Tibial nerve (tissue), 4 donors: ENCODE measurements around the gene LYPD6B. TPM values are rescaled to one million over a fixed set of nuclear protein-coding genes. Genes with fewer than 3 reads are reported as not detected.

Experiments
- DNase-seq, 2 donors: peaks; one replicate each; pipeline ENCODE4 v3.0.0-alpha.2; 2019; ENCODE audit warnings: low spot score in 2 of 2
- H3K27ac ChIP-seq, 4 donors: fragments of 200-600 bp; sonication (generic) in 3 of 4; one replicate each; pipeline ENCODE4 v1.5.1; 2017 to 2019; ENCODE audit warnings: mild to moderate bottlenecking in 1 of 4
- H3K27me3 ChIP-seq, 2 donors: fragments of 200-600 bp; sonication (generic) in 1 of 2; one replicate each; pipeline versions ENCODE4 v1.5.1 to v1.6.0; 2017 to 2019
- H3K36me3 ChIP-seq, 3 donors: fragments of 200-600 bp; sonication (generic); one replicate each; pipeline ENCODE4 v1.5.1; 2018 to 2019
- H3K4me1 ChIP-seq, 4 donors: fragments of 200-600 bp; sonication (generic) in 3 of 4; one replicate each; pipeline ENCODE4 v1.5.1; 2017 to 2019
- H3K4me3 ChIP-seq, 4 donors: fragments of 200-600 bp; sonication (generic) in 3 of 4; one replicate each; pipeline ENCODE4 v1.5.1; 2017 to 2019; ENCODE audit warnings: mild to moderate bottlenecking in 1 of 4, moderate library complexity in 1 of 4
- H3K9me3 ChIP-seq, 4 donors: fragments of 200-600 bp; sonication (generic) in 3 of 4; one replicate each; pipeline ENCODE4 v1.5.1; 2017 to 2019
- EP300 ChIP-seq, 2 donors: sonication (generic); formaldehyde crosslinking; IDR thresholded peaks; one replicate each; pipeline ENCODE4 v1.6.1; 2017; ENCODE audit warnings: antibody characterized with exemption in 2 of 2, mild to moderate bottlenecking in 1 of 2
- POLR2A ChIP-seq, 2 donors: fragments of 450-650 bp; IDR thresholded peaks; one replicate each; pipeline ENCODE4 v1.6.1; 2017; ENCODE audit warnings: antibody characterized with exemption in 2 of 2, mild to moderate bottlenecking in 2 of 2, moderate library complexity in 2 of 2
- WGBS, 2 donors: methylation state at CpG; one replicate each; pipeline ENCODE4 v1.1.5; 2018; 5-methylcytosine and 5-hydroxymethylcytosine counted together
- total RNA-seq, 4 donors: library from RNA; depleted of rRNA; stranded (reverse); fragments of >200 nt; gene quantifications; one replicate each; pipeline ENCODE4 v1.1.0, GENCODE V29; 2016
- TF ChIP-seq, protein P1 (sequence below), 5 experiments: fragments of 200-600 bp in 3 of 5; fragments of 450-650 bp in 2 of 5; sonication (generic) in 3 of 5; IDR thresholded peaks; one replicate each; pipeline ENCODE4 v1.5.1; 2016 to 2019; ENCODE audit warnings: antibody characterized with exemption in 5 of 5, mild to moderate bottlenecking in 3 of 5, moderate library complexity in 2 of 5

The LYPD6B gene
- total RNA-seq, 4 donors from 2014 or later = not detected

DNA sequence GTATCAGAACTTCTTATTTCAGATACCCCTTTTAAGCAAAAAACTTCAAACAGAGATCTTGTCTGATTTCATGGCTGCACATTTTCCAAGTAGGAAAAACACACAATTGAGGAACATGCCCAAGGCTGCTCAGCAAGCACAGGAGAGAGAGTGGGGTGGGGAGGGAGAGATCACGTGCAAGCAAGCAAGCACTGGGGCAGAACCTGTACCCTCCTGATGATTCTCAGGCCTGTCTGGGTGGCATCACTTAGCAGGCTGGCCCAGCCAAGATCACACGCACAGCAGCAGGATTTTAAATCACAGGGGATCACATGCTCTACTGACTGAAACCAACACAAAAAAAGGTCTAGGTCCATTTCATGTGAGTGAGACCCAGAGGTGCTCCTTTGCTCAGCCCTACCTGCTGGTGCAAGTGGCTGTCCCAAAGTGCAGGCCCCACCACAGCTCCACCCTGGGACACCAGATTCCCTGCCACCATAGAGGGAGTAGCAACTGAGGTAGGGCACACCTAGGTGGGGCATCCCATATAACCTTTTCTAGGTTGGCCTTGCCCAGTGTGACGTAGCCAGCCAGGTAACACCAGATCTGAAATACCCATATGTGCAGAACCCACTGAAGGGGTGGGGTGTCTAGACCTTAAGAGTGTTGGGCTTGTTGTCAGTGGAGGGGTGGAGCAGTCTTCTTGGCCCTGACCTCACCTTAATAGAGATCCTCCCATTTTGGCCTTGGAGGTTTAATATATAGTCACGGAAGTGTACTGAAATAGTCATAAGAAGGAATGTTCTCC lies 1.8 kb upstream of the LYPD6B start:
- Histone ChIP-seq H3K27ac (no peak overlapping the region), H3K9me3 (no peaks in the 10 kb centered on the region), H3K4me1 (peaks cover 0 to 11% (median 3%) of the 10 kb centered on the region in 4 donors), H3K27me3 (peaks cover 0 to 43% of the 10 kb centered on the region in 2 donors), H3K4me3 (no peak overlapping the region), H3K36me3 (no peaks in the 10 kb centered on the region)
- DNase-seq = no peak
- 86 to 98% methylated on average over 3 to 4 of the region's 4 CpGs for WGBS, 2 donors
- TF ChIP-seq, protein P1, sequence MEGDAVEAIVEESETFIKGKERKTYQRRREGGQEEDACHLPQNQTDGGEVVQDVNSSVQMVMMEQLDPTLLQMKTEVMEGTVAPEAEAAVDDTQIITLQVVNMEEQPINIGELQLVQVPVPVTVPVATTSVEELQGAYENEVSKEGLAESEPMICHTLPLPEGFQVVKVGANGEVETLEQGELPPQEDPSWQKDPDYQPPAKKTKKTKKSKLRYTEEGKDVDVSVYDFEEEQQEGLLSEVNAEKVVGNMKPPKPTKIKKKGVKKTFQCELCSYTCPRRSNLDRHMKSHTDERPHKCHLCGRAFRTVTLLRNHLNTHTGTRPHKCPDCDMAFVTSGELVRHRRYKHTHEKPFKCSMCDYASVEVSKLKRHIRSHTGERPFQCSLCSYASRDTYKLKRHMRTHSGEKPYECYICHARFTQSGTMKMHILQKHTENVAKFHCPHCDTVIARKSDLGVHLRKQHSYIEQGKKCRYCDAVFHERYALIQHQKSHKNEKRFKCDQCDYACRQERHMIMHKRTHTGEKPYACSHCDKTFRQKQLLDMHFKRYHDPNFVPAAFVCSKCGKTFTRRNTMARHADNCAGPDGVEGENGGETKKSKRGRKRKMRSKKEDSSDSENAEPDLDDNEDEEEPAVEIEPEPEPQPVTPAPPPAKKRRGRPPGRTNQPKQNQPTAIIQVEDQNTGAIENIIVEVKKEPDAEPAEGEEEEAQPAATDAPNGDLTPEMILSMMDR (IDR thresholded peaks at IDR 0.05) = no peak

DNA sequence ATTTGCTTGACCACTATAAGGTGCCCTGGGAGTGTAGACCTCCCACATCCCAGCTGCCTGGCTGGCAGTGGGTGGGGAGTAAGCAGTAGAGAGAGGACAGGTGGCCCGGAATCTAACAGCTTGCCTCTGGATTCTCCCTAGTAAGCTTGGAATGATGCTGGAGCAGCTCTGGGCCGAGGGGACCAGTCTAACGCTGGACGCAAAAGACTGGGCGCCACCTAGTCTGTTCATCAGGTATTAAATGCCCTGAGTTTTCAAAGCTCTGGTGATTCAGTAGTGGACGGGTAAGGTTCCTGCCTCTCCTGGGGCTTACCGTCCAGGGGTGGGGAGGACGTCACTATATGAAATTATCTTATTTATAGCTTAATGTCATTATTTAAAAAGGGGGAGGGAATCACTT lies 648 bp upstream of the LYPD6B start:
- H3K9me3 ChIP-seq = peaks cover 0 to 1% (median 0%) of the 10 kb centered on the region in 4 donors
- no peak overlapping the region for H3K4me3 ChIP-seq
- peaks cover 0 to 43% of the 10 kb centered on the region in 2 donors for H3K27me3 ChIP-seq
- H3K36me3 ChIP-seq = no peaks in the 10 kb centered on the region
- no peak overlapping the region for H3K27ac ChIP-seq
- no peak for DNase-seq
- TF ChIP-seq EP300 (IDR thresholded peaks at IDR 0.05) (no peak), POLR2A (IDR thresholded peaks at IDR 0.05) (no peak)
- TF ChIP-seq, protein P1 (IDR thresholded peaks at IDR 0.05) = no peak
- WGBS, 2 donors = 82 to 85% methylated on average over 7 of the region's 8 CpGs
- peaks cover 0 to 11% (median 3%) of the 10 kb centered on the region in 4 donors for H3K4me1 ChIP-seq

DNA sequence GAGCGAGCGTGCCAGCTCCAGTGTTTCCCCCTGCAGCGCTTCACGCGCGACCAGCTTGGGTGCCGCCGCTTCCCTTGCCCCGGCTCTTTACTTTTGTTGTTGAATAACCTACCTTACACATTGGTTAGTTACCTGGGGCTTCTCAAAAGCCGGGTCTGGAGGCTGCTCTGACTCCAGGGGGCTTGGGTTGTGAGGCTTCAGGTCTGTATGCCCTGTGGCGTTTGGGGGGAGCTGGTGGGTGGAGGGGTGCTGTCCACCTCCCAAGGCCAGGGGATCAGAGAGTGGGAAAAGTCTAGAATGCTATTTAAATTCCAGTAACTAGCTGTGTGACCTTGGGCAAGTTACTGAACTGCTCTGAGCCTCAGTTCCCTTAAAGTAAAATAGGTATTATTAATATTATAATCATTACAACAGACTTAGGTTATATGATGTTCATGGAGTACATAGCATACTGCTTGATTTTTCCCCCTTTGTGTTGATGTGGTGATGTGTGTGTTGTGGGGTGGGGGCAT lies 770 bp downstream of the LYPD6B start:
- DNase-seq = no peak
- 36 to 44% methylated on average over 11 of the region's 11 CpGs for WGBS, 2 donors
- H3K36me3 ChIP-seq = no peaks in the 10 kb centered on the region
- H3K4me1 ChIP-seq = peaks cover 0 to 11% (median 3%) of the 10 kb centered on the region in 4 donors
- H3K9me3 ChIP-seq = peaks cover 0 to 2% (median 0%) of the 10 kb centered on the region in 4 donors
- H3K4me3 ChIP-seq = peak overlapping the region in 1 of 4 donors; percentile 42
- no peak for TF ChIP-seq POLR2A (IDR thresholded peaks at IDR 0.05)
- no peak for TF ChIP-seq EP300 (IDR thresholded peaks at IDR 0.05)
- TF ChIP-seq, protein P1 (IDR thresholded peaks at IDR 0.05) = no peak
- H3K27me3 ChIP-seq = peaks cover 0 to 43% of the 10 kb centered on the region in 2 donors
- H3K27ac ChIP-seq = no peak overlapping the region

DNA sequence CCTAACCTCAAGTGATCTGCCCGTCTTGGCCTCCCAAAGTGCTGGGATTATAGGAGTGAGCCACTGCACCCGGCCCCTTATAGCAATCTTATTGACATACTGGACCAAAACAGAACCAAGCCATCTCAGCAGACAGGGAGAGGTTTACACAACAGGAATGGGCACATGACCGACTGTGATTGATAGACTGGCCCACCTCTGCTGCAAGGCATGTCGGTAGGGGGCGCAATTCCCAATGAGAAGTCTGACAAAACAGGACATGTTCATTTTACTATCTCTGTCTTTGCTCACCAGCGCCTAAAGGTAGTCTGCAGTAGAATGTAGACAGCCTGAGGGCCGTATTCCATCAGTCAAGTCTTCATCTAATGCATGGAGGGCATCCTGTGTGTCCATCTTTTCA lies 2.0 kb downstream of the LYPD6B start:
- peaks cover 0 to 11% (median 3%) of the 10 kb centered on the region in 4 donors for H3K4me1 ChIP-seq
- H3K36me3 ChIP-seq = no peaks in the 10 kb centered on the region
- DNase-seq = no peak
- WGBS, 2 donors = 72 to 78% methylated on average over 7 of the region's 7 CpGs
- H3K4me3 ChIP-seq = no peak overlapping the region
- H3K27me3 ChIP-seq = peaks cover 0 to 40% of the 10 kb centered on the region in 2 donors
- no peak overlapping the region for H3K27ac ChIP-seq
- H3K9me3 ChIP-seq = peaks cover 0 to 10% (median 2%) of the 10 kb centered on the region in 4 donors
- TF ChIP-seq, protein P1 (IDR thresholded peaks at IDR 0.05) = peak in 2 of 5 experiments; percentile 10 to 19
- no peak for TF ChIP-seq POLR2A (IDR thresholded peaks at IDR 0.05)
- no peak for TF ChIP-seq EP300 (IDR thresholded peaks at IDR 0.05)

DNA sequence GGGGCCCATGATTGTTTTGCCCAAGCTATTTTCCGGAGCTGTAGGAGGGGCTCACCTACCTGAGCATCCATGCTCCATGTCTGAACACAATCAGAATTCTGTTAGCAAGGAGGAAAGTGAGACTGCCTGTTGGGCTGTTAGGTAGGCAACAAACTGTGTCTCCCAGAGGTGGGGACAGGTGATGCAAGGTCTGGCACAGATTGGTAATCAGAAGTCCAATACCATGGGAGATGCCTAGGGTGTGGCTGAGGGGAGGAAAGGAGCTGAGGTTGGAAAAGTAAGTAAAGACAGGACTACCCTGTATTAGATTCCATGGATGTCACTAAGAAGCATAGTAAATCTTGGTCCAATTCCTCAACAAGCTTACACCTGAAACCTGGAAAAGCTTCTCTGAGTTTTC lies 3.0 kb downstream of the LYPD6B start:
- H3K36me3 ChIP-seq = no peaks in the 10 kb centered on the region
- H3K27ac ChIP-seq = no peak overlapping the region
- H3K9me3 ChIP-seq = peaks cover 0 to 19% (median 6%) of the 10 kb centered on the region in 4 donors
- TF ChIP-seq, protein P1 (IDR thresholded peaks at IDR 0.05) = no peak
- TF ChIP-seq POLR2A (IDR thresholded peaks at IDR 0.05) = no peak
- TF ChIP-seq EP300 (IDR thresholded peaks at IDR 0.05) = no peak
- WGBS, 2 donors = 93 to 100% methylated on average over 1 of the region's 1 CpG
- peaks cover 0 to 11% (median 3%) of the 10 kb centered on the region in 4 donors for H3K4me1 ChIP-seq
- no peak overlapping the region for H3K4me3 ChIP-seq
- H3K27me3 ChIP-seq = peaks cover 0 to 37% of the 10 kb centered on the region in 2 donors
- no peak for DNase-seq
